Parathyroid adenoma (tissue), 2 donors: Measurements from ENCODE around the gene MAP3K7.

Source experiments
- H2AFZ ChIP-seq: fragments of 300-600 bp; sonication (generic); one replicate; pipeline ENCODE4 v1.7.0; 2017; ENCODE audit warnings: antibody characterized with exemption, mild to moderate bottlenecking
- H3K27ac ChIP-seq: fragments of 300-600 bp; sonication (generic); one replicate; pipeline ENCODE4 v1.7.0; 2017
- H3K27me3 ChIP-seq: fragments of 300-600 bp; sonication (generic); one replicate; pipeline ENCODE4 v1.7.0; 2017; ENCODE audit warnings: low read length; ENCODE audit not compliant: control insufficient read depth, insufficient read depth
- H3K36me3 ChIP-seq: fragments of 300-600 bp; sonication (generic); one replicate; pipeline ENCODE4 v1.7.0; 2017; ENCODE audit warnings: low read length; ENCODE audit not compliant: control insufficient read depth, insufficient read depth
- H3K4me1 ChIP-seq: fragments of 300-600 bp; sonication (generic); one replicate; pipeline ENCODE4 v1.7.0; 2017; ENCODE audit warnings: control low read depth
- H3K4me2 ChIP-seq: fragments of 300-600 bp; sonication (generic); one replicate; pipeline ENCODE4 v1.7.0; 2017; ENCODE audit warnings: low read length
- H3K4me3 ChIP-seq: fragments of 300-600 bp; sonication (generic); one replicate; pipeline ENCODE4 v1.7.0; 2017; ENCODE audit warnings: low read depth, low read length
- H3K79me2 ChIP-seq: fragments of 300-600 bp; sonication (generic); one replicate; pipeline ENCODE4 v1.7.0; 2017; ENCODE audit warnings: control low read depth
- H3K9ac ChIP-seq: fragments of 300-600 bp; sonication (generic); one replicate; pipeline ENCODE4 v1.7.0; 2017; ENCODE audit warnings: mild to moderate bottlenecking
- H3K9me3 ChIP-seq: fragments of 300-600 bp; sonication (generic); one replicate; pipeline ENCODE4 v1.7.0; 2017; ENCODE audit warnings: low read length; ENCODE audit not compliant: control insufficient read depth
- TF ChIP-seq, protein P1 (sequence below): fragments of 300-600 bp; sonication (generic); IDR thresholded peaks from one replicate; pipeline ENCODE4 v1.7.0; 2017; ENCODE audit warnings: antibody characterized with exemption, mild to moderate bottlenecking
- donor health status: primary hyperparathyroidism.

MAP3K7 gene

DNA sequence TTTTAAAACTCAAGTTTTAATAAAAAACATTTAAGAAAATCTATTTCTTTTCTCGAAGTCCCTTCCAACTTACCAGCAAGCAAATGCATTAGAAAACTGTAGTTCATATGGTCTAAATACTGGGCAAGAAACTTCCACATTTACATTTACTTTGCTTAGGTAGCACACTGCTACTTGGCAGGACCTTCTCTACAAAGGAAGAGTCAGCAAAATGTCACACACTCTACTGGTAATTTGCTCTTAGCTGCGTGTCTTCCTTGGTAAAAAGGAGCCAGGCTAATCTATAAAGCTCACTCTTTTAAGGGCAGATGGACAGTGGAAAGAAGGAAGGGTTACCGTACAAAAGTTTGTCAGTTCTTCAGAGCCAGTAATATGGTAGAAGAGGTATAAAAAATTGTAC is 45.7 kb downstream of the MAP3K7 start:
- Histone ChIP-seq H3K36me3 (no peaks in the 10 kb centered on the region), H3K4me2 (no peak overlapping the region), H3K9ac (no peak overlapping the region), H3K27ac (no peak overlapping the region), H3K27me3 (no peaks in the 10 kb centered on the region), H3K79me2 (no peaks in the 10 kb centered on the region), H3K4me1 (no peaks in the 10 kb centered on the region), H3K4me3 (no peak overlapping the region), H3K9me3 (no peaks in the 10 kb centered on the region), H2AFZ (no peak overlapping the region)
- TF ChIP-seq, protein P1, sequence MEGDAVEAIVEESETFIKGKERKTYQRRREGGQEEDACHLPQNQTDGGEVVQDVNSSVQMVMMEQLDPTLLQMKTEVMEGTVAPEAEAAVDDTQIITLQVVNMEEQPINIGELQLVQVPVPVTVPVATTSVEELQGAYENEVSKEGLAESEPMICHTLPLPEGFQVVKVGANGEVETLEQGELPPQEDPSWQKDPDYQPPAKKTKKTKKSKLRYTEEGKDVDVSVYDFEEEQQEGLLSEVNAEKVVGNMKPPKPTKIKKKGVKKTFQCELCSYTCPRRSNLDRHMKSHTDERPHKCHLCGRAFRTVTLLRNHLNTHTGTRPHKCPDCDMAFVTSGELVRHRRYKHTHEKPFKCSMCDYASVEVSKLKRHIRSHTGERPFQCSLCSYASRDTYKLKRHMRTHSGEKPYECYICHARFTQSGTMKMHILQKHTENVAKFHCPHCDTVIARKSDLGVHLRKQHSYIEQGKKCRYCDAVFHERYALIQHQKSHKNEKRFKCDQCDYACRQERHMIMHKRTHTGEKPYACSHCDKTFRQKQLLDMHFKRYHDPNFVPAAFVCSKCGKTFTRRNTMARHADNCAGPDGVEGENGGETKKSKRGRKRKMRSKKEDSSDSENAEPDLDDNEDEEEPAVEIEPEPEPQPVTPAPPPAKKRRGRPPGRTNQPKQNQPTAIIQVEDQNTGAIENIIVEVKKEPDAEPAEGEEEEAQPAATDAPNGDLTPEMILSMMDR: no peak

DNA sequence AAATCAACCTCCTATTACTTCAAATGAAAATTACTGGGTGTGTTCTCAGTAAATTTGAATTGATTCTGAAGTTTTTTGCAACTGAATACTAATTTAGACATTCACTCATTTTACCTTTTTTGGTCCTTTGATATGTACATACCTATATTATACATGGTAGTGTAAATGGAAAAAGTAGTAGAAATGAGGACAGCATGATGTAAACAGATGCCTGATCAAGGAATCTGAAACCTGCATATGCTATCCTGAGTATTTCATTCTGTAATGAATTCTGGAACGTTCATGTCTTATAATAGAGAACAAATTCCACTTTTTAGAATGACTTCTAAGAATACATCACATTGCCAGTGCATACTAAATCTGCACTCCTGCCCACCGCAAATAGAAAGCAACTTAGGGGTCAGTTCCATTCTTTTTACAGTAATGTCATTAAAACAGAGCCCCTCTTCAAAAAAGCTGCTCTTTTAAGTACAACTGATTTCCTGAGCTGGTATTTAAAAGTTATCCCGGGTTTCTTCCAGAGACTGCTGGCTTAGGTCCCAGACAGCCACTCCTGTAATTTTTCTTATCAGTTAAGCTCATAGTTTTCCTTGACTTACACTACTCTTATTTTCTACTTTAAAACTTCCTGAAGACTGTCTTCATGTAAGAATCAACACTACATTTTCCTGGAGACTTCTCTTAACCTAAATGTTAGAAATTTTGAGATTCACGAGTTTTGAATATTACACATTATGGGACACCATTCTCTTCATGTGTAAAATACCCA is 48.4 kb downstream of the MAP3K7 start:
- Histone ChIP-seq H3K9ac (no peak overlapping the region), H3K79me2 (no peaks in the 10 kb centered on the region), H3K4me1 (no peaks in the 10 kb centered on the region), H2AFZ (no peak overlapping the region), H3K9me3 (no peaks in the 10 kb centered on the region), H3K4me2 (no peak overlapping the region), H3K36me3 (no peaks in the 10 kb centered on the region), H3K27ac (no peak overlapping the region), H3K4me3 (no peak overlapping the region), H3K27me3 (no peaks in the 10 kb centered on the region)
- TF ChIP-seq, protein P1: no peak

DNA sequence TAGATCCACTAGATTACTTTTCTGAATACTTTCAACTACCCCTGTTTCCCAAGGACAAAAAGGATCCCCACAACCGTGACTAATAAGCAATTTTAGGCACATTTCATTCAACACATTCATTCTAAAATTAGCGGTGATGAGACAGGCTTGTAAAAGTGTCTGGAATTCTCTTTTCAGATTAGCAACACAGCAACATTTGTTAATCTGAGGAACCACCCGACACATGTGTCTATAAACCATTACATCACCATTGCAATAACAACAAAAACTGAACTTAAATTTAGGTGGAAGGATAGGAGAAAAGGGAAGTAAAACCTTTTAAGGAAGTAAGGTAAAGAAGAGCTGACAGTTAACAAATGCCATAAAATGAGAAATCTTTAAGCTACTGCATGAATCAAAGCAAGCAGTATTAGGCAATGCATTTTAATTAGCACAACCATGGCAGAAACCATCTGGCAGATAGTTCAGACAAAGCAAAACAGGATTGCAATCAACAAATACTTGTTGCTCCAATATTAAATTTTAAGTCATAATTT is 49.1 kb downstream of the MAP3K7 start:
- H3K27me3 ChIP-seq: no peaks in the 10 kb centered on the region
- H3K9ac ChIP-seq: no peak overlapping the region
- H2AFZ ChIP-seq: no peak overlapping the region
- no peaks in the 10 kb centered on the region for H3K36me3 ChIP-seq
- H3K9me3 ChIP-seq: no peaks in the 10 kb centered on the region
- no peak overlapping the region for H3K27ac ChIP-seq
- H3K4me3 ChIP-seq: no peak overlapping the region
- H3K4me2 ChIP-seq: no peak overlapping the region
- H3K79me2 ChIP-seq: no peaks in the 10 kb centered on the region
- TF ChIP-seq, protein P1: no peak
- no peaks in the 10 kb centered on the region for H3K4me1 ChIP-seq

DNA sequence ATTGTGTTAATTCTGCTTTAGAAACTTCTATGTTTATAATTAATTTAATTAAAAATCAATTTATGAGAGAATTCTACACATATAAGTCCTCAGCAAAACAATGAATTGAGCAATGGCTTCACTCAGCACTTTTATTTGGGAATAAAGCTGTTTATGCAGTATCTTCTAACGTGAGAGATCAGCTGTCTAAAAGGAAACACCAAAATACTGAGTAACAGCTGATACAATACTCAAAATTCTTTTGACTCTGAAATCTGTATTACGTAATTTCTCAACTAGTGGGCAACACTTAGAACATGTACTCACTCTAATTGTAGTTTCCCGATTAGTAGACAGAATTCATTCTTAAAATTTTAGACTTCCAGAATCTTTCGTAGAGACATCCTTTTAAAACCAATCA is 49.8 kb downstream of the MAP3K7 start:
- H3K27ac ChIP-seq: no peak overlapping the region
- H3K4me2 ChIP-seq: no peak overlapping the region

More for the DNA sequence above, 49.8 kb downstream of the MAP3K7 start:
- TF ChIP-seq, protein P1: no peak
- no peaks in the 10 kb centered on the region for H3K79me2 ChIP-seq
- no peaks in the 10 kb centered on the region for H3K27me3 ChIP-seq
- no peak overlapping the region for H3K9ac ChIP-seq
- H3K36me3 ChIP-seq: no peaks in the 10 kb centered on the region
- H3K4me1 ChIP-seq: no peaks in the 10 kb centered on the region
- no peak overlapping the region for H3K4me3 ChIP-seq
- no peak overlapping the region for H2AFZ ChIP-seq
- no peaks in the 10 kb centered on the region for H3K9me3 ChIP-seq
